Sigmoid colon (tissue), 7 donors: ENCODE measurements around the gene LEMD3. TPM values are rescaled to one million over a fixed set of nuclear protein-coding genes. Genes with fewer than 3 reads are reported as not detected.

Experiments used
- DNase-seq: peaks from one replicate; pipeline ENCODE4 v3.0.0-alpha.2; 2019
- H3K27ac ChIP-seq, 4 donors: fragments of 200-600 bp; sonication (generic); one replicate each; pipeline ENCODE4 v1.5.1; 2016 to 2019; ENCODE audit warnings: mild to moderate bottlenecking in 1 of 4
- H3K27me3 ChIP-seq, 3 donors: fragments of 200-600 bp; sonication (generic); one replicate each; pipeline ENCODE4 v1.5.1; 2019; ENCODE audit warnings: mild to moderate bottlenecking in 1 of 3
- H3K36me3 ChIP-seq, 4 donors: fragments of 200-600 bp; sonication (generic); one replicate each; pipeline ENCODE4 v1.5.1; 2016 to 2019
- H3K4me1 ChIP-seq, 4 donors: fragments of 200-600 bp; sonication (generic); one replicate each; pipeline ENCODE4 v1.5.1; 2017 to 2019
- H3K4me3 ChIP-seq, 4 donors: fragments of 200-600 bp; sonication (generic); one replicate each; pipeline ENCODE4 v1.5.1; 2017 to 2019; ENCODE audit warnings: mild to moderate bottlenecking in 2 of 4, moderate library complexity in 1 of 4
- H3K9me3 ChIP-seq, 4 donors: fragments of 200-600 bp in 3 of 4; sonication (generic) in 3 of 4; one replicate each; pipeline versions ENCODE4 v1.5.1 to v1.6.1; 2013 to 2019
- EP300 ChIP-seq, 4 donors: sonication (generic); formaldehyde crosslinking; IDR thresholded peaks; one replicate each; pipeline ENCODE4 v1.6.1; 2017; ENCODE audit warnings: antibody characterized with exemption in 4 of 4
- POLR2A ChIP-seq, 2 donors: fragments of 450-650 bp; IDR thresholded peaks; one replicate each; pipeline ENCODE4 v1.6.1; 2016; ENCODE audit warnings: antibody characterized with exemption in 2 of 2, mild to moderate bottlenecking in 2 of 2, moderate library complexity in 2 of 2
- POLR2AphosphoS5 ChIP-seq, 4 donors: sonication (generic); formaldehyde crosslinking; IDR thresholded peaks; one replicate each; pipeline ENCODE4 v1.6.1; 2017; ENCODE audit warnings: antibody characterized with exemption in 4 of 4
- WGBS, 2 donors: extraction: QIAGEN DNeasy Blood & Tissue Kit; methylation state at CpG; one replicate each; pipeline ENCODE4 v1.1.7; 2013; 5-methylcytosine and 5-hydroxymethylcytosine counted together
- intact Hi-C: fragments of 100-400 bp; cut with DNase I; formaldehyde crosslinking; loops from one replicate; pipeline ENCODE4 v1.15.1; 2023
- polyA plus RNA-seq, 3 donors: library from polyadenylated mRNA; stranded (reverse); fragments of 200-250 nt; gene quantifications; one replicate each; pipeline ENCODE4 v1.2.3, GENCODE V29; 2013
- total RNA-seq, 4 donors: library from RNA; depleted of rRNA; stranded (reverse); fragments of >200 nt; gene quantifications; one replicate each; pipeline ENCODE4 v1.1.0, GENCODE V29; 2016
- TF ChIP-seq, protein P1 (sequence below), 4 experiments: fragments of 450-650 bp in 3 of 4; fragments of 200-600 bp in 1 of 4; IDR thresholded peaks; one replicate each; pipeline ENCODE4 v1.5.1; 2016 to 2019; ENCODE audit warnings: antibody characterized with exemption in 4 of 4, mild to moderate bottlenecking in 3 of 4, moderate library complexity in 2 of 4
- donor health status: healthy with polysubstance abuse.
- donor health status: Bipolar disorder and iron deficiency.
- donor health status: healthy.

Gene LEMD3
- total and polyA plus RNA-seq, 7 donors: 3.6 to 32.7 (median 17.7) TPM

DNA sequence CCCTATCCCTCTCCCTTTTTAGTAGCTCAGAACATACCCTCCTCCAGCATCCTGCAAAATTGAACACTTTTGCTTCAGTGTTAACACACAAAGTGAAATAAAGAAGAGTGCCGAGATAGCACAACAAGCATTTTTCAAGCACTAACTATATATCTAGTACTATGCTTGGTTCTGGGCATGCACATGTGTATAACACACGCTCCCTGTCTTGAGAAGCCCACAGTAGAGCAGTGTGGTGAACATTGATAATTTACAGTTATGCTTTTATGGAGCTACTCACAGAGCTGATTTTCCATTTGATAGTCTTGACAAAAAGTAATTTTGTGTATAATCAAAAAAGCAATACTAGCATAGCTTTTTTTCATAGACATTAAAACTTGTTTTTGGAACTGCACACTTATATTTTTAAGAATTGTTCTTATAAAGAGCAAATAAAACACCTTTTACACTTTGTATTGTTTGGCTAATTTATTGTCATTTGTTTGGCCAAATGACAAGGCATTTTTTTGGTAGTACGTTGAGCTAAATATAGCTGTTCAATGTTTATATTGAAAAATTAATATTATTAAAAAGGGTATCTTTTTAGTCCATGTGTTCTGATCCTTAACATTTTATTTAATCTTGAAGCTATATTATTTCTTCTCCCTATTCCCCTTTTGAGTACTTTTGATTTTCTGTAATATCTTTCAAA, 39.7 kb downstream of the LEMD3 start:
- Histone ChIP-seq H3K27me3 (no peaks in the 10 kb centered on the region), H3K36me3 (no peaks in the 10 kb centered on the region), H3K9me3 (no peaks in the 10 kb centered on the region), H3K27ac (no peak overlapping the region), H3K4me1 (peaks cover 0 to 38% (median 9%) of the 10 kb centered on the region in 4 donors), H3K4me3 (no peak overlapping the region)
- intact Hi-C loops: no loop called here
- TF ChIP-seq, protein P1, sequence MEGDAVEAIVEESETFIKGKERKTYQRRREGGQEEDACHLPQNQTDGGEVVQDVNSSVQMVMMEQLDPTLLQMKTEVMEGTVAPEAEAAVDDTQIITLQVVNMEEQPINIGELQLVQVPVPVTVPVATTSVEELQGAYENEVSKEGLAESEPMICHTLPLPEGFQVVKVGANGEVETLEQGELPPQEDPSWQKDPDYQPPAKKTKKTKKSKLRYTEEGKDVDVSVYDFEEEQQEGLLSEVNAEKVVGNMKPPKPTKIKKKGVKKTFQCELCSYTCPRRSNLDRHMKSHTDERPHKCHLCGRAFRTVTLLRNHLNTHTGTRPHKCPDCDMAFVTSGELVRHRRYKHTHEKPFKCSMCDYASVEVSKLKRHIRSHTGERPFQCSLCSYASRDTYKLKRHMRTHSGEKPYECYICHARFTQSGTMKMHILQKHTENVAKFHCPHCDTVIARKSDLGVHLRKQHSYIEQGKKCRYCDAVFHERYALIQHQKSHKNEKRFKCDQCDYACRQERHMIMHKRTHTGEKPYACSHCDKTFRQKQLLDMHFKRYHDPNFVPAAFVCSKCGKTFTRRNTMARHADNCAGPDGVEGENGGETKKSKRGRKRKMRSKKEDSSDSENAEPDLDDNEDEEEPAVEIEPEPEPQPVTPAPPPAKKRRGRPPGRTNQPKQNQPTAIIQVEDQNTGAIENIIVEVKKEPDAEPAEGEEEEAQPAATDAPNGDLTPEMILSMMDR (IDR thresholded peaks at IDR 0.05): no peak
- TF ChIP-seq POLR2A (IDR thresholded peaks at IDR 0.05): no peak
- TF ChIP-seq POLR2AphosphoS5 (IDR thresholded peaks at IDR 0.05): no peak
- TF ChIP-seq EP300 (IDR thresholded peaks at IDR 0.05): no peak
- DNase-seq: no peak
- WGBS, 2 donors: 55 to 57% methylated on average over 3 of the region's 3 CpGs

DNA sequence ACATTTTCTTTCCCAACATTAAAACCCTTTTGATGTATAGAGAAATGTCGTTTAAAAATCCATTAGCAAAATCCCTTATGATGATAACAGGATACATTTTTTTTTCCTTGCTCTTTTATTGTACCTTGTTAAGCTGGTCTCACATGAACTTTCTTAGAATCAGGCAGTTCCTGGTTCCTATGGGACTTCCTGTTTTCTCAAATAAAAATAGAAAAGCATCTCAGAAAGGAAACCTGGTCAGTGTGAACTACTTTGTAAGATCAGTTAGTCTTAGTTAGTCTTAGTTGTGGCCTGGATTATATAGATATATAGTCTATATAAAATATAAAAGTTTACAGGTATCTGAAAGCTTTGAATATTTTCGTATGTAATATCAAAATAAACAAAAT, 40.3 kb downstream of the LEMD3 start:
- H3K4me3 ChIP-seq: no peak overlapping the region
- H3K27me3 ChIP-seq: no peaks in the 10 kb centered on the region
- intact Hi-C loops: no loop called here
- H3K36me3 ChIP-seq: no peaks in the 10 kb centered on the region
- WGBS, 2 donors: 26 to 35% methylated on average over 2 of the region's 2 CpGs
- no peak overlapping the region for H3K27ac ChIP-seq
- TF ChIP-seq EP300 (IDR thresholded peaks at IDR 0.05) (no peak), POLR2A (IDR thresholded peaks at IDR 0.05) (no peak), POLR2AphosphoS5 (IDR thresholded peaks at IDR 0.05) (no peak)
- TF ChIP-seq, protein P1 (IDR thresholded peaks at IDR 0.05): no peak
- no peaks in the 10 kb centered on the region for H3K9me3 ChIP-seq
- no peak for DNase-seq
- H3K4me1 ChIP-seq: peaks cover 0 to 39% (median 9%) of the 10 kb centered on the region in 4 donors

DNA sequence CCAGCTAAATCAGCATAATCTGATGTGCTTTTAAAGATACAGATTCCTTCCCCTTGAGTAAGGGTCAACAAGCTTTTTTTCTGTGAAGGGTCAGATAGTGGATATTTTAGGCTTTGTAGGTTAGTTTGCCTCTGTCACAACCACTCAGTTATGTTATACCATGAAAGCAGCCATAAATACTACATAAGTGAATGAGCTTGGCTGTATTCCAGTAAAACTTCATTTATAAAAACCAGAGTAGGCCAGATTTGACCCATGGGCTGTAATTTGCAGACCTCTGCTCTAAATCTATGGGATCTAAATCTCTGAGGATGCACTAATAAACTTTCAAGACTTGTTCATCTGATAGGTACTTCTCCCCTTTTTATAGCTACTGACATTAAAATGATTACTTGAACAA, 47.7 kb downstream of the LEMD3 start:
- Histone ChIP-seq H3K4me1 (peaks cover 0 to 10% (median 3%) of the 10 kb centered on the region in 4 donors), H3K27ac (no peak overlapping the region), H3K4me3 (no peak overlapping the region), H3K36me3 (peaks cover 0 to 22% (median 9%) of the 10 kb centered on the region in 4 donors), H3K9me3 (peaks cover 0 to 8% (median 3%) of the 10 kb centered on the region in 4 donors), H3K27me3 (no peaks in the 10 kb centered on the region)
- TF ChIP-seq POLR2AphosphoS5 (IDR thresholded peaks at IDR 0.05) (no peak), POLR2A (IDR thresholded peaks at IDR 0.05) (no peak), EP300 (IDR thresholded peaks at IDR 0.05) (no peak)
- TF ChIP-seq, protein P1 (IDR thresholded peaks at IDR 0.05): no peak
- intact Hi-C loops: no loop called here
- DNase-seq: no peak

DNA sequence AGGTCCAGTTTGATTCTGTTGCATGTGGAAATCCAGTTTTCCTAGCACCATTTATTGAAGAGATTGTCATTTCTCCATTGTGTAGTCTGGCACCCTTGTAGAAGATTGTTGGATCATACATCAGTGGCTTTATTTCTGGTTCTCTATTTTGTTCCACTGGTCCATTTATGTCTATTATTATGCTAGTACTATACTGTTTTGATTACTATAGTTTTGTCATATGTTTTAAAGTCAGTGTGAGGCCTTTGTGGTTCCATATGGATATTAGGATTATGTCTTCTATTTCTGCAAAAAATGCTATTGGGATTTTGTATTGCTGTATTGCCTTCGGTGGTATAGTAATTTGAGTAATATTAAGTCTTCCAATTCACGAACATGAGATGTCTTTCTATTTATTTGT, 51.4 kb downstream of the LEMD3 start:
- Histone ChIP-seq H3K4me3 (no peak overlapping the region), H3K27ac (no peak overlapping the region), H3K4me1 (no peaks in the 10 kb centered on the region), H3K9me3 (peaks cover 0 to 8% (median 3%) of the 10 kb centered on the region in 4 donors), H3K27me3 (no peaks in the 10 kb centered on the region), H3K36me3 (peaks cover 0 to 28% (median 9%) of the 10 kb centered on the region in 4 donors)
- intact Hi-C loops: no loop called here
- DNase-seq: no peak
- WGBS, 2 donors: 99 to 100% methylated on average over 2 of the region's 2 CpGs
- TF ChIP-seq POLR2A (IDR thresholded peaks at IDR 0.05): no peak
- TF ChIP-seq POLR2AphosphoS5 (IDR thresholded peaks at IDR 0.05): no peak
- no peak for TF ChIP-seq EP300 (IDR thresholded peaks at IDR 0.05)

DNA sequence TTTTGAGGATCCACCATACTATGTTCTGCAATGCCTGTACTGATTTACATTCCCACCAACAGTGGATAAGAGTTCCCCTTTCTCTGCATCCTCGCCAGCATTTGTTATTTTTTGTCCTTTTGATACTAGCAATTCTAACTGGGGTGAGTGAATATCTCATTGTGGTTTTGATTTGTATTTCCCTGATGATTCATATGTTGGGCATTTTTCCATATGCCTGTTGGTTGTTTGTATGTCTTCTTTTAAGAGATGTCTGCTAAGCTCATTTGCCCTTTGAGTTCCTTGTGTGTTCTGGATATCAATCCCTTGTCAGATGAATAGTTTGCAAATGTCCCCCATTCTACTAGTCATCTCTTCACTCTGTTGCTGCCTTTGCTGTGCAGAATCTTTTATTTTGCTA, 60.1 kb downstream of the LEMD3 start:
- Histone ChIP-seq H3K4me3 (no peak overlapping the region), H3K4me1 (no peaks in the 10 kb centered on the region), H3K36me3 (peaks cover 0 to 5% (median 0%) of the 10 kb centered on the region in 4 donors), H3K27me3 (no peaks in the 10 kb centered on the region), H3K9me3 (no peaks in the 10 kb centered on the region), H3K27ac (no peak overlapping the region)
- no peak for DNase-seq
- no peak for TF ChIP-seq POLR2AphosphoS5 (IDR thresholded peaks at IDR 0.05)
- no peak for TF ChIP-seq POLR2A (IDR thresholded peaks at IDR 0.05)
- TF ChIP-seq, protein P1 (IDR thresholded peaks at IDR 0.05): no peak
- TF ChIP-seq EP300 (IDR thresholded peaks at IDR 0.05): no peak
- intact Hi-C loops: no loop called here
- WGBS, 2 donors: 91 to 92% methylated on average over 1 of the region's 1 CpG
